Epithelial cell of proximal tubule (primary cell): Measurements from ENCODE around the gene LY6G6F. TPM values are rescaled to one million over a fixed set of nuclear protein-coding genes. Genes with fewer than 3 reads are reported as not detected.

Experiments used
- DNase-seq: peaks from one replicate; pipeline ENCODE4 v3.0.0-alpha.2; 2011; ENCODE audit warnings: low read depth
- H3K4me3 ChIP-seq: 2 replicates; pipeline ENCODE4 v1.5.1; 2011; ENCODE audit warnings: low read depth, mild to moderate bottlenecking, low read length
- total RNA-seq: library from RNA; depleted of rRNA; stranded (reverse); fragments of >200 nt; gene quantifications from 2 replicates; pipeline ENCODE4 v1.2.3, GENCODE V29; 2015
- TF ChIP-seq, protein P1 (sequence below): conservative IDR thresholded peaks from 2 replicates; pipeline ENCODE4 v1.5.1; 2012; ENCODE audit warnings: low read depth, mild to moderate bottlenecking, low read length

Gene LY6G6F
- total RNA-seq, 1 donor from 2014 or later, result not detected

GRCh38 chr6:31736021-31736767, 29.5 kb downstream of the LY6G6F start, which contains the start of gene CLIC1:
Gene CLIC1 (minus strand): TSS chr6:31736530. CDS start chr6:31736300, 230 bp downstream.
- peak within 1 kb of the TSS; percentile 95 for H3K4me3 ChIP-seq
- no peak for DNase-seq
- TF ChIP-seq, protein P1, sequence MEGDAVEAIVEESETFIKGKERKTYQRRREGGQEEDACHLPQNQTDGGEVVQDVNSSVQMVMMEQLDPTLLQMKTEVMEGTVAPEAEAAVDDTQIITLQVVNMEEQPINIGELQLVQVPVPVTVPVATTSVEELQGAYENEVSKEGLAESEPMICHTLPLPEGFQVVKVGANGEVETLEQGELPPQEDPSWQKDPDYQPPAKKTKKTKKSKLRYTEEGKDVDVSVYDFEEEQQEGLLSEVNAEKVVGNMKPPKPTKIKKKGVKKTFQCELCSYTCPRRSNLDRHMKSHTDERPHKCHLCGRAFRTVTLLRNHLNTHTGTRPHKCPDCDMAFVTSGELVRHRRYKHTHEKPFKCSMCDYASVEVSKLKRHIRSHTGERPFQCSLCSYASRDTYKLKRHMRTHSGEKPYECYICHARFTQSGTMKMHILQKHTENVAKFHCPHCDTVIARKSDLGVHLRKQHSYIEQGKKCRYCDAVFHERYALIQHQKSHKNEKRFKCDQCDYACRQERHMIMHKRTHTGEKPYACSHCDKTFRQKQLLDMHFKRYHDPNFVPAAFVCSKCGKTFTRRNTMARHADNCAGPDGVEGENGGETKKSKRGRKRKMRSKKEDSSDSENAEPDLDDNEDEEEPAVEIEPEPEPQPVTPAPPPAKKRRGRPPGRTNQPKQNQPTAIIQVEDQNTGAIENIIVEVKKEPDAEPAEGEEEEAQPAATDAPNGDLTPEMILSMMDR, result no peak

- TF ChIP-seq, protein P1, result no peak
- DNase-seq, result no peak
- H3K4me3 ChIP-seq, result peak overlapping the region; percentile 95
Measured at GRCh38 chr6:31736768-31737314, 30.2 kb downstream of the LY6G6F start.

DNA sequence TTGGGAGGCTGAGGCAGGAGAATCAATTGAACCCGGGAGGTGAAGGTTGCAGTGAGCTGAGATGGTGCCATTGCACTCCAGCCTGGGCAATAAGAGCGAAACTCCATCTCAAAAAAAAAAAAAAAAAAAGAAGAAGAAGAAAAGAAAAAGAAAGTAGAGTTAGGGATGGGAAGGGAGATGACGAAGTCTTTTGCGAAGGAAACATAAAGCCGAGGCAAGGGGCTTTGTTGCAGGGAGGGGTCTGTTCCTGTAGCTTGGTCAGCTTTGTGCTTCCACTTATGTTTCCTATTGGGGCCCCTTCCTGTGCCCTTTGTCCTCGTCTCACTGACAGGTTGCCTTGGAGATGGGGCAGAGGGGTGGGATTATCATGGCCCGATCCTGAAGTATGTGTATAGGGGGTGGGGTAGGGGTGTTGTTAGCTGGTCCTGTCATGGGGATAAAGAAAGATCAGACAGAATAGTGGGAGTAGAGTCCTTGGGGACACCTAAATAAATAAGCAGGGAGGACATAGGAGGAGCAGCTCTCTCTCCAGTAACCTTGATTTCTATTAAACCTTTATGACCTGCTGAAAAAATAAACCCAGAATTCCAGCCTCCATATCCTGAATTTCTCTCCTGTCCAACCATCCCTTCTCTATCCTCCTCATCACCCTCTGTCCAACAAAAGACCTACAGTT, 30.8 kb downstream of the LY6G6F start:
- TF ChIP-seq, protein P1, result no peak
- H3K4me3 ChIP-seq, result peak overlapping the region; percentile 49
- DNase-seq, result no peak

- H3K4me3 ChIP-seq, result peak overlapping the region; percentile 49
- TF ChIP-seq, protein P1, result peak; percentile 25
- DNase-seq, result peak; percentile 87
Measured at GRCh38 chr6:31737991-31738979, 31.6 kb downstream of the LY6G6F start.

DNA sequence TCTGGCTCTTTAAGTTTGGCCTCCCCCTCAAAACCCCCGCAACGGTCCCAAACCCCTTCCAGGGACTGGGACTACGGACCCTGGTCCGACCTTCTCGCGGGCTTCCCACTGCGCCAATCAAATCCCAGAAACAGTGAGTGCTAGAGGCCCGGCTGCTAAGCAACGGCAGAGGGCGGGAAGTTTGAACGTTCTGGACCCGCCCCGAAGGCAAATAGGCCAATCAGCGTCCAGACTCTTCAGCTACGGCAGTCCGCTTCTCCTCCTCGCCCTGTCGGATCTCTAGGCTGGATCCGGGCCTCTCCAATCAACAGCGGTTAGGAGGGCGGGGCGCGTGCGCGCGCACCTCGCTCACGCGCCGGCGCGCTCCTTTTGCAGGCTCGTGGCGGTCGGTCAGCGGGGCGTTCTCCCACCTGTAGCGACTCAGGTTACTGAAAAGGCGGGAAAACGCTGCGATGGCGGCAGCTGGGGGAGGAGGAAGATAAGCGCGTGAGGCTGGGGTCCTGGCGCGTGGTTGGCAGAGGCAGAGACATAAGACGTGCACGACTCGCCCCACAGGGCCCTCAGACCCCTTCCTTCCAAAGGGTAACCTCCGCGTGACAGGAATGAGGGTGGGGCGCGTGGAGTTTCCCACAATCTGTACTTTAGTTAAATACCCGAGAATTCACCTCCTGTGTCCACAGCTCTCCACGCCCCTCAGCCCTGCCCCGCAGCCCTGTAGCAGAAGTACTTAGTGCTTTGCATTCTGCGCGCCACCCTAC, 33.2 kb downstream of the LY6G6F start, which contains the start of gene MSH5:
Gene MSH5 (plus strand): TSS at position 367 of the 758 bp plus-strand sequence. CDS start 462 bp downstream, outside the sequence.
- TF ChIP-seq, protein P1, result no peak
- peak; percentile 91 for DNase-seq
- peak within 1 kb of the TSS; percentile 71 for H3K4me3 ChIP-seq
